ENCODE measurements around the gene PRKCA. TPM values are rescaled to one million over a fixed set of nuclear protein-coding genes. Genes with fewer than 3 reads are reported as not detected.

Gene PRKCA
- total and polyA plus RNA-seq, 10 of the 15 experiments (the other 5 are each of a cell fraction or from before 2014, with no cell fraction given): 0.11 to 14.6 (median 0.72) TPM

GRCh38 chr17:66491213-66491612 is 188.8 kb downstream of the PRKCA start:
- no peak overlapping the region for H2AFZ ChIP-seq (ENCODE audit: control insufficient read depth, low read depth, low read length)
- no peaks in the 10 kb centered on the region for H3K27me3 ChIP-seq (replicated peaks in 1 of 2; ENCODE audit: control insufficient read depth in 2 of 2, insufficient read depth in 2 of 2, low read length in 1 of 2)
- DNase-seq (ENCODE audit: low read depth, low spot score) (no peak), FAIRE-seq (no peak), ATAC-seq (no peak)
- no peak overlapping the region for H3K4me2 ChIP-seq (ENCODE audit: control insufficient read depth, insufficient read depth)
- POLR2A ChIA-PET: interaction anchor here (1.0 kb wide), 1 partner anchor 18 kb away, joined by 4 read pairs; no protein-coding TSS in a partner anchor
- no peak for TF ChIP-seq TCF7 (IDR thresholded peaks at IDR 0.05; ENCODE audit: borderline replicate concordance)
- TF ChIP-seq REST (IDR thresholded peaks at IDR 0.05; ENCODE audit: low read depth, low read length): no peak
- TF ChIP-seq BHLHE40 (IDR thresholded peaks at IDR 0.05; ENCODE audit: borderline replicate concordance in 1 of 2, low read depth in 2 of 2, low read length in 1 of 2): no peak
- no peak for TF ChIP-seq MEF2B (IDR thresholded peaks at IDR 0.05; ENCODE audit: partially characterized antibody, poor library complexity, severe bottlenecking)
- 0% methylated on average over 2 of the region's 2 CpGs for WGBS (ENCODE audit: insufficient coverage, insufficient replicate concordance, low lambda C conversion rate, missing lambda C conversion rate)
- no peaks in the 10 kb centered on the region for H3K4me1 ChIP-seq (ENCODE audit: control insufficient read depth, insufficient read depth, low read length)
- H3K79me2 ChIP-seq (ENCODE audit: control insufficient read depth, insufficient read depth, low read length): no peaks in the 10 kb centered on the region
- no peak overlapping the region for H3K9ac ChIP-seq (ENCODE audit: control insufficient read depth, insufficient read depth, low read length)
- SMC1A ChIA-PET (ENCODE audit: uncharacterized antibody, unreplicated experiment): interaction anchor here (1.3 kb wide), 1 partner anchor 21 kb away, joined by 3 read pairs; no protein-coding TSS in a partner anchor
- H3K4me3 ChIP-seq: no peak overlapping the region
- CTCF ChIA-PET: interaction anchor here (1.5 kb wide), 1 partner anchor 82 kb away, joined by 3 read pairs; no protein-coding TSS in a partner anchor
- intact Hi-C loops (cut with micrococcal nuclease; ENCODE audit: unreplicated experiment) (no loop called here), in situ Hi-C loops (cut with MboI) (no loop called here)
- H3K9me3 ChIP-seq (replicated peaks; ENCODE audit: control insufficient read depth, insufficient read depth, low read length): no peaks in the 10 kb centered on the region
- BruUV-seq (replicated peaks): no TSS peak
- H3K36me3 ChIP-seq (ENCODE audit: control insufficient read depth in 2 of 2, insufficient read depth in 2 of 2, low read length in 1 of 2): no peaks in the 10 kb centered on the region
- RAD21 ChIA-PET (ENCODE audit: unreplicated experiment): no interaction called here
- H4K20me1 ChIP-seq (ENCODE audit: control insufficient read depth, insufficient read depth): no peaks in the 10 kb centered on the region
- H3K27ac ChIP-seq (ENCODE audit: control insufficient read depth, insufficient read depth): no peak overlapping the region

All from GM12878 (cell line).